ENCODE measurements around the gene GFPT1. TPM values are rescaled to one million over a fixed set of nuclear protein-coding genes. Genes with fewer than 3 reads are reported as not detected.
A peak's percentile ranks its signal among the peaks of the same experiment; 100 is the strongest.

GFPT1 gene
- total and polyA plus RNA-seq, 8 donors: 4.1 to 107 (median 17.4) TPM

GRCh38 chr2:69304656-69305055, 82.4 kb downstream of the GFPT1 start:
- intact Hi-C loops (cut with DNase I; ENCODE audit: low total_unique reads): loop anchor here (5.0 kb wide), 1 partner anchor 277 kb away; no protein-coding TSS in a partner anchor
- Histone ChIP-seq H3K36me3 (no peaks in the 10 kb centered on the region), H3K4me1 (peaks cover 21 to 42% (median 35%) of the 10 kb centered on the region in 4 donors), H3K4me3 (no peak overlapping the region), H3K27me3 (peaks cover 0 to 25% (median 6%) of the 10 kb centered on the region in 3 donors), H3K27ac (no peak overlapping the region), H3K9me3 (peaks cover 0 to 5% (median 3%) of the 10 kb centered on the region in 4 donors)
- no peak for TF ChIP-seq POLR2A (IDR thresholded peaks at IDR 0.05)
- no peak for TF ChIP-seq POLR2AphosphoS5 (IDR thresholded peaks at IDR 0.05)
- TF ChIP-seq EP300 (IDR thresholded peaks at IDR 0.05): no peak
- TF ChIP-seq CTCF (IDR thresholded peaks at IDR 0.05): no peak
- WGBS, 5 donors: 63 to 87% (median 71%) methylated on average over 4 to 13 of the region's 13 CpGs
- no peak for DNase-seq

GRCh38 chr2:69300650-69301049, 86.4 kb downstream of the GFPT1 start:
- H3K4me1 ChIP-seq: peaks cover 0 to 2% (median under 1%) of the 10 kb centered on the region in 4 donors
- WGBS, 5 donors: 72 to 89% (median 84%) methylated on average over 3 of the region's 3 CpGs
- no peaks in the 10 kb centered on the region for H3K36me3 ChIP-seq
- no peak overlapping the region for H3K4me3 ChIP-seq
- TF ChIP-seq EP300 (IDR thresholded peaks at IDR 0.05): no peak
- no peak for TF ChIP-seq POLR2AphosphoS5 (IDR thresholded peaks at IDR 0.05)
- TF ChIP-seq CTCF (IDR thresholded peaks at IDR 0.05): no peak
- TF ChIP-seq POLR2A (IDR thresholded peaks at IDR 0.05): no peak
- peaks cover 0 to 11% (median 0%) of the 10 kb centered on the region in 3 donors for H3K27me3 ChIP-seq
- DNase-seq: no peak
- no peak overlapping the region for H3K27ac ChIP-seq
- intact Hi-C loops (cut with DNase I; ENCODE audit: low total_unique reads): no loop called here
- peaks cover 0 to 5% (median 3%) of the 10 kb centered on the region in 4 donors for H3K9me3 ChIP-seq

GRCh38 chr2:69299772-69300516, 87.1 kb downstream of the GFPT1 start:
- TF ChIP-seq EP300 (IDR thresholded peaks at IDR 0.05): no peak
- no peak for TF ChIP-seq CTCF (IDR thresholded peaks at IDR 0.05)
- TF ChIP-seq POLR2AphosphoS5 (IDR thresholded peaks at IDR 0.05): no peak
- TF ChIP-seq POLR2A (IDR thresholded peaks at IDR 0.05): no peak
- no peaks in the 10 kb centered on the region for H3K4me1 ChIP-seq
- H3K27me3 ChIP-seq: peaks cover 0 to 4% (median 0%) of the 10 kb centered on the region in 3 donors
- H3K4me3 ChIP-seq: no peak overlapping the region
- DNase-seq: no peak
- no peak overlapping the region for H3K27ac ChIP-seq
- H3K9me3 ChIP-seq: peaks cover 0 to 5% (median 3%) of the 10 kb centered on the region in 4 donors
- intact Hi-C loops (cut with DNase I; ENCODE audit: low total_unique reads): no loop called here
- no peaks in the 10 kb centered on the region for H3K36me3 ChIP-seq
- WGBS, 5 donors: 36 to 55% (median 47%) methylated on average over 4 of the region's 4 CpGs

- intact Hi-C loops (cut with DNase I; ENCODE audit: low total_unique reads): no loop called here
- Histone ChIP-seq H3K4me3 (no peak overlapping the region), H3K36me3 (no peaks in the 10 kb centered on the region), H3K4me1 (no peaks in the 10 kb centered on the region), H3K27me3 (no peaks in the 10 kb centered on the region), H3K9me3 (peaks cover 0 to 2% (median under 1%) of the 10 kb centered on the region in 4 donors), H3K27ac (no peak overlapping the region)
- WGBS, 5 donors: 75 to 88% (median 80%) methylated on average over 4 of the region's 4 CpGs
- DNase-seq: peak in 1 of 2 donors; percentile 40
- TF ChIP-seq CTCF (IDR thresholded peaks at IDR 0.05) (no peak), POLR2AphosphoS5 (IDR thresholded peaks at IDR 0.05) (no peak), EP300 (IDR thresholded peaks at IDR 0.05) (no peak), POLR2A (IDR thresholded peaks at IDR 0.05) (no peak)
These were observed 88.2 kb downstream of the GFPT1 start for GRCh38 chr2:69298862-69299261.

Data from stomach (tissue), 9 donors.